ENCODE results near the gene ZNF831.

Gene ZNF831

DNA sequence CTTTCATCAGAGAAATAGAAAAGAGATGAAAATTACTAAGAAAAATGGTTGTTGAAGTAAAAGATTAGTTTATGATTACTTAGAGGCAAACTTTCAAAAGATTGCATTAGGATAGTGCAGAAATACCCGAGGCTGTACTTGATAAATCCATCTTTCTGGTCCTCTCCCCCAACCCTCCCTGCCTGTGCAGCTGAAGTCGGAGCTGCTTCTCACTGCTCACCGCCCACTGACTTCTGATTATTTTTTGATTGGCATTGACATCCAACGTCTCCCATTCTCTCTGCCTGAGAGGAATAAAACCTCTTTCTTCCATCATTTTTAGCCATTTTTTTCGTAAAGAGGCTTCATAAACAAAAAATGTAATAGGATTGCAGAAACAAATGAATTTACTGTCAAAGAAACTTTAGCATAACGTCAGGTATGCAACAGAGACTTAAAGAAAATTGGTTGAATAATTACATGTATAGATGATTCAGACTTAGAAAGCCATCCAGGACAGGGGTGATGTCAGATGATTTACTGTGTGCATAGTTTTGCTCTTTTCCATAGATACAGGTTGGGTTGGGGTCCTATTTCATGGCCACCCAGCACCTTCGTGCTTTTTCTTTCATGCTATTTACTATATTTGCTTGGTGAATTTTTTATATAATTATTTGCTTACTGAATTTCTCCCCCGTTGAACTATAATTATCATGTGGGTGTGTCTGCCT is 83.2 kb downstream of the ZNF831 start:
- Mint-ChIP-seq H3K27me3 (no peaks in the 10 kb centered on the region), H3K9me3 (ENCODE audit: low read depth) (no peaks in the 10 kb centered on the region), H3K36me3 (peaks cover 43% of the 10 kb centered on the region)

GRCh38 chr20:59247731-59248684 is 84.4 kb downstream of the ZNF831 start:
- Mint-ChIP-seq H3K9me3 (ENCODE audit: low read depth) (no peaks in the 10 kb centered on the region), H3K4me1 (ENCODE audit: low read depth) (peaks cover 36% of the 10 kb centered on the region), H3K36me3 (peaks cover 37% of the 10 kb centered on the region), H3K4me3 (no peak overlapping the region), H3K27ac (no peak overlapping the region), H3K27me3 (no peaks in the 10 kb centered on the region)

More for the DNA sequence above, 83.2 kb downstream of the ZNF831 start:
- Mint-ChIP-seq H3K4me3 (no peak overlapping the region), H3K27ac (no peak overlapping the region), H3K4me1 (ENCODE audit: low read depth) (peaks cover 28% of the 10 kb centered on the region)

- H3K4me3 Mint-ChIP-seq, result no peak overlapping the region
- no peak overlapping the region for H3K27ac Mint-ChIP-seq
- H3K4me1 Mint-ChIP-seq (ENCODE audit: low read depth), result peaks cover 55% of the 10 kb centered on the region
- peaks cover 30% of the 10 kb centered on the region for H3K36me3 Mint-ChIP-seq
- no peaks in the 10 kb centered on the region for H3K9me3 Mint-ChIP-seq (ENCODE audit: low read depth)
- no peaks in the 10 kb centered on the region for H3K27me3 Mint-ChIP-seq
These were observed 86.7 kb downstream of the ZNF831 start for GRCh38 chr20:59250293-59250692.

DNA sequence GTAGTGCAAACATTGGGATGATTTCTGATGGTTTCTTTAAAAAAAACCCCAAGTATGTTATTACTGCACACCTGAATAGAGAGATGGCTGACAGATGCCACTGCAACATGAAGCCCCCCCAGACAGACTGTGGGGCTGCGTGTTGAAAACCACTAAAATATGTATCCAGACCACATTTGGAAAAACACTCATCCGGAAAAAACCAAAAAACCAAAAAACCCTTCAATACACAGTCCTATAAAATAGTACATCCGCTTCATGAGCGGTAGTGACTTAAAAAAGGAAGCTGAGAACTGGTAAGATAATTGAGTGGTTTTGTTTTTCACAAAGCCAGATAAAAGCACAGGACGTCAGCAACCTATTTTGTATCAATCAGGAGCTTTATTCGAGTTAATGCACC is 89.7 kb downstream of the ZNF831 start:
- Mint-ChIP-seq H3K27me3 (no peaks in the 10 kb centered on the region), H3K4me1 (ENCODE audit: low read depth) (peaks cover 69% of the 10 kb centered on the region), H3K36me3 (peaks cover 26% of the 10 kb centered on the region), H3K27ac (peak overlapping the region; percentile 90), H3K4me3 (peak overlapping the region; percentile 67), H3K9me3 (ENCODE audit: low read depth) (no peaks in the 10 kb centered on the region)

DNA sequence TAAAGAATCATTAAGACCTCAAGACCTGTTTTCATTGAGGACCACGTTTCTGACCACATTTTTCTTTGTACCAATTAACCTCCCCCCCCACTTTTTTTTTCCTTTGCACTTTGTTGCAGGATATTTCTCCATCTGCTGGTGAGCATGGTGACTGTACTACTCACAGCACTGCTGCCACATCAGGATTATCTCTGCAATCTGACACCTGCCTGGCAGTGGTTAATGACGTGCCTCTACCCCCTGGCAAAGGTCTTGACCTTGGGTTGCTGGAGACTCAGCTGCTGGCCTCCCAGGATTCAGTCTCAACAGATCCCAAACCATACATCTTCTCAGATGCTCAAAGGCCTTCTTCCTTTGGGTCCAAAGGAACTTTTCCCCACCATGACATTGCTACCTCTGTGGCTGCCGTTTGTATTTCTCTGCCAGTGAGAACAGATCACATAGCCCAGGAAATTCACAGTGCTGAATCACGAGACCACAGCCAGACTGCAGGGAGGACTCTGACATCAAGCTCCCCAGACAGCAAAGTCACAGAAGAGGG is 90.2 kb downstream of the ZNF831 start:
- no peaks in the 10 kb centered on the region for H3K9me3 Mint-ChIP-seq (ENCODE audit: low read depth)
- H3K4me3 Mint-ChIP-seq, result peak overlapping the region; percentile 67
- H3K27me3 Mint-ChIP-seq, result no peaks in the 10 kb centered on the region
- peaks cover 25% of the 10 kb centered on the region for H3K36me3 Mint-ChIP-seq
- peaks cover 70% of the 10 kb centered on the region for H3K4me1 Mint-ChIP-seq (ENCODE audit: low read depth)
- peak overlapping the region; percentile 90 for H3K27ac Mint-ChIP-seq

GRCh38 chr20:59255256-59255655 is 91.6 kb downstream of the ZNF831 start:
- H3K27me3 Mint-ChIP-seq, result no peaks in the 10 kb centered on the region
- peak overlapping the region; percentile 7 for H3K27ac Mint-ChIP-seq
- H3K9me3 Mint-ChIP-seq (ENCODE audit: low read depth), result no peaks in the 10 kb centered on the region
- no peak overlapping the region for H3K4me3 Mint-ChIP-seq
- H3K4me1 Mint-ChIP-seq (ENCODE audit: low read depth), result peaks cover 73% of the 10 kb centered on the region
- H3K36me3 Mint-ChIP-seq, result peaks cover 16% of the 10 kb centered on the region

DNA sequence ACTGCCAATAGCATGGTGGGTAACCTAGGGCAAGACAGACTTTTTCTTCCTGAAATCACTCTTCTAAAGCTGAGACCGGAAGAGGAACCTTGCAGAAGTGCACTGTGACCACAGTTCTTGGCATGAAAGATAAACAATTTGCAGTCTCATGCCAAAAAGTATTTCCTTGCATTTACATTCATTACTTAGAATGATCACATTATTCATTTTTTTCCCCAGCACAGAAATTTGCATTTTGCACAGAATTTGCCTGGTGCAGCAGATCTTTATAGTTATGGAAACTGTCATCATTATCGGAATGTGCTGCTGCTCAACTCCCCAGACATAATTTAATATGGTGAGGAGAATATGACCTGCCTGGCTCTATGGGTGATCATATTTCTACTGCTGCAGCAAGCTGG is 94.6 kb downstream of the ZNF831 start:
- Mint-ChIP-seq H3K4me3 (peak overlapping the region; percentile 35), H3K27ac (peak overlapping the region; percentile 80), H3K4me1 (ENCODE audit: low read depth) (peaks cover 47% of the 10 kb centered on the region), H3K9me3 (ENCODE audit: low read depth) (no peaks in the 10 kb centered on the region), H3K36me3 (peaks cover 4% of the 10 kb centered on the region), H3K27me3 (no peaks in the 10 kb centered on the region)

GRCh38 chr20:59259946-59260345 is 96.3 kb downstream of the ZNF831 start:
- Mint-ChIP-seq H3K9me3 (ENCODE audit: low read depth) (no peaks in the 10 kb centered on the region), H3K4me3 (no peak overlapping the region), H3K36me3 (peaks cover 4% of the 10 kb centered on the region), H3K4me1 (ENCODE audit: low read depth) (peaks cover 31% of the 10 kb centered on the region), H3K27ac (no peak overlapping the region), H3K27me3 (no peaks in the 10 kb centered on the region)

DNA sequence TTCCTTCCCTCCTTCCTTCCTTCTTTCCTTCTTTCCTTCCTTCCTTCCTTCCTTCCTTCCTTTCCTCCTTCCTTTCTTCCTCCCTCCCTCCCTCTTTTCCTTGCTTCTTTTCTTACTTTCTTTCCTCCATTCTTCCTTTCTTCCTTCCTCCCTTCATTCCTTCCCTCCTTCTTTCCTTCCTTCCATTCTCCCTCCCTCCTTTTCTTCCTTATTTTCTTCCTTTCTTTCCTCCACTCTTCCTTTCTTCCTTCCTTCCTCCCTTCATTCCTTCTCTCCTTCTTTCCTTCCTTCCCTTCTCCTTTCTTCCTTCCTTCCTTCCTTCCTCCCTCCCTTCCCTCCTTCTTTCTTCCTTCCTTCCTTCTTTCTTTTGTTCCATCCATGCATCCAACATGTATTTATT is 101.7 kb downstream of the ZNF831 start:
- H3K27me3 Mint-ChIP-seq, result peaks cover 10% of the 10 kb centered on the region
- peaks cover 10% of the 10 kb centered on the region for H3K4me1 Mint-ChIP-seq (ENCODE audit: low read depth)
- no peak overlapping the region for H3K27ac Mint-ChIP-seq
- no peak overlapping the region for H3K4me3 Mint-ChIP-seq
- no peaks in the 10 kb centered on the region for H3K36me3 Mint-ChIP-seq
- H3K9me3 Mint-ChIP-seq (ENCODE audit: low read depth), result no peaks in the 10 kb centered on the region

DNA sequence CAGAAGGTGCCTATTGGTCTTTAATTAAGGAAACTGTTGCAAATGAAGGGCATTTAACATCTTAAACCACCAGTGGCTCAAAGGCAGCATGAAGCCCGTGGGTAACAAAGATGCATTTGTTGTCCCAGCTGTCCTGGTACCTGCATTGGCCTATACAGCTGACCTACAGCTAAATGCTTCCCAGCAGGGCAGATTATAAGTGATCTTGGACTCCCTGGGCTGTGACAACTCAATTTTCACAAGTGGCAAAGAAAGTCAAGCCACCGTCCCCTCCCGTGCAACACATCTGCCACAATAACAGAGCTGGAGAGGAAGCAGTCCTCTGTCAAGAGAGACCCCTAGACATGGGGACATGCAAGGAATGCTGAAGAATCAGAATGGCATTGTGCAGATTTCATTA is 105.2 kb downstream of the ZNF831 start:
- Mint-ChIP-seq H3K4me3 (no peak overlapping the region), H3K9me3 (ENCODE audit: low read depth) (no peaks in the 10 kb centered on the region), H3K4me1 (ENCODE audit: low read depth) (peaks cover 19% of the 10 kb centered on the region), H3K27me3 (peaks cover 10% of the 10 kb centered on the region), H3K36me3 (no peaks in the 10 kb centered on the region), H3K27ac (no peak overlapping the region)

- no peaks in the 10 kb centered on the region for H3K36me3 Mint-ChIP-seq
- H3K27ac Mint-ChIP-seq, result no peak overlapping the region
- peaks cover 26% of the 10 kb centered on the region for H3K4me1 Mint-ChIP-seq (ENCODE audit: low read depth)
- H3K27me3 Mint-ChIP-seq, result peaks cover 10% of the 10 kb centered on the region
- no peaks in the 10 kb centered on the region for H3K9me3 Mint-ChIP-seq (ENCODE audit: low read depth)
- H3K4me3 Mint-ChIP-seq, result no peak overlapping the region
These were observed 105.9 kb downstream of the ZNF831 start for GRCh38 chr20:59269411-59270025.

- H3K4me3 Mint-ChIP-seq, result no peak overlapping the region
- H3K27ac Mint-ChIP-seq, result no peak overlapping the region
- peaks cover 28% of the 10 kb centered on the region for H3K4me1 Mint-ChIP-seq (ENCODE audit: low read depth)
- H3K9me3 Mint-ChIP-seq (ENCODE audit: low read depth), result no peaks in the 10 kb centered on the region
- H3K27me3 Mint-ChIP-seq, result peaks cover 10% of the 10 kb centered on the region
- H3K36me3 Mint-ChIP-seq, result no peaks in the 10 kb centered on the region
These were observed 106.8 kb downstream of the ZNF831 start for GRCh38 chr20:59270380-59270779.

DNA sequence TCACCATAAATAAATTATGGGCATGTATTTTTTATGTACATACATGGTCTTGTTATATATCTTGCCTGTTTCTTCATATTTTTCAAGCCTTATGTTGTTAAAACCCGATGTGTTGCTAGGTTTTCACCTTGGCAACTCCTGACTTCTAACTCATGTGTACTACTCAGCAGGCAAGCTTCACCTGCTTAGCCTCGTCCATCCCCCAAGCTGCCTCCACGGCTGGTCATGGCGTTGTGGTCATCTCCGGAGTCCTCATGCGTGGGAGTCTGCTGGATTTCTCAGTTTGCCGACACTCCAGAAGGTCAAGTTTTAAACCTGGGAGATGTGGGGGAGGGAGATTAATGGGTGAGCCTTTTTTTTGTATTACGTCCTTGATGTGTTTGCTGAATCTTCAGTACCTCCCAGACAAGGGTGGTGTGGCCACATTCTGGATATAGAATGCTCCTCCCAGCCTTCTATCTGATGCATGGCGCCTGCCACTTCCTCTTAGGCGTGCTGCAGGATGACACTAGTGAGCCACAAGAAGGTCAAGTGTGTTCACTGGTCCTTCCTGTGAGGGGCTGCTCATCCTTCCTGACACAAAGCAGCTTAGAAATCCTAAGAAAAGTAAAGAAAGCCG is 110.2 kb downstream of the ZNF831 start:
- H3K27ac Mint-ChIP-seq, result no peak overlapping the region
- H3K4me1 Mint-ChIP-seq (ENCODE audit: low read depth), result peaks cover 28% of the 10 kb centered on the region
- no peaks in the 10 kb centered on the region for H3K9me3 Mint-ChIP-seq (ENCODE audit: low read depth)
- no peaks in the 10 kb centered on the region for H3K36me3 Mint-ChIP-seq
- H3K4me3 Mint-ChIP-seq, result no peak overlapping the region
- H3K27me3 Mint-ChIP-seq, result peaks cover 3% of the 10 kb centered on the region

GRCh38 chr20:59276938-59277337 is 113.3 kb downstream of the ZNF831 start:
- peaks cover 18% of the 10 kb centered on the region for H3K4me1 Mint-ChIP-seq (ENCODE audit: low read depth)

More at GRCh38 chr20:59276938-59277337, 113.3 kb downstream of the ZNF831 start:
- H3K27me3 Mint-ChIP-seq, result no peaks in the 10 kb centered on the region
- H3K9me3 Mint-ChIP-seq (ENCODE audit: low read depth), result no peaks in the 10 kb centered on the region
- H3K27ac Mint-ChIP-seq, result no peak overlapping the region
- H3K4me3 Mint-ChIP-seq, result no peak overlapping the region
- no peaks in the 10 kb centered on the region for H3K36me3 Mint-ChIP-seq

Data from activated naive CD8-positive, alpha-beta T cell (primary cell).